Adipocyte (in vitro differentiated cells): ENCODE results near the gene MLF2.
"Not testable (repeated sequence)": the region's sequence is repeated elsewhere in the genome, so short reads cannot be mapped to it uniquely, and the experiment has no call there.

Experiments used
- DNase-seq: peaks from one replicate; pipeline ENCODE4 v3.0.0-alpha.2; 2015; ENCODE audit warnings: low read depth
- H3K27me3 ChIP-seq: replicated peaks from 2 replicates; pipeline ENCODE4 v1.7.0; 2013; ENCODE audit warnings: mild to moderate bottlenecking, low read length, moderate library complexity; ENCODE audit not compliant: control insufficient read depth, insufficient read depth
- H3K36me3 ChIP-seq: 2 replicates; pipeline ENCODE4 v1.7.0; 2013; ENCODE audit warnings: low read length, mild to moderate bottlenecking, moderate library complexity; ENCODE audit not compliant: control insufficient read depth, insufficient read depth, severe bottlenecking
- H3K4me1 ChIP-seq: 2 replicates; pipeline ENCODE4 v1.7.0; 2013; ENCODE audit warnings: mild to moderate bottlenecking, low read length, moderate library complexity; ENCODE audit not compliant: control insufficient read depth, insufficient read depth
- H3K4me3 ChIP-seq: 2 replicates; pipeline ENCODE4 v1.7.0; 2013; ENCODE audit warnings: mild to moderate bottlenecking, low read length, moderate library complexity
- H3K9ac ChIP-seq: 2 replicates; pipeline ENCODE4 v1.7.0; 2013; ENCODE audit warnings: mild to moderate bottlenecking, low read length, moderate library complexity
- H3K9me3 ChIP-seq: 2 replicates; pipeline ENCODE4 v1.7.0; 2013; ENCODE audit warnings: mild to moderate bottlenecking, low read length, moderate library complexity; ENCODE audit not compliant: control insufficient read depth

MLF2 gene

GRCh38 chr12:6758506-6759095 is 5.7 kb upstream of the MLF2 start:
- Histone ChIP-seq H3K27me3 (no peaks in the 10 kb centered on the region), H3K4me1 (peaks cover 12% of the 10 kb centered on the region), H3K4me3 (no peak overlapping the region), H3K9me3 (no peaks in the 10 kb centered on the region), H3K9ac (no peak overlapping the region), H3K36me3 (no peaks in the 10 kb centered on the region)
- no peak for DNase-seq

- peaks cover 11% of the 10 kb centered on the region for H3K4me1 ChIP-seq
- DNase-seq, result no peak
- no peaks in the 10 kb centered on the region for H3K27me3 ChIP-seq
- no peak overlapping the region for H3K4me3 ChIP-seq
- H3K36me3 ChIP-seq, result no peaks in the 10 kb centered on the region
- no peak overlapping the region for H3K9ac ChIP-seq
- H3K9me3 ChIP-seq, result no peaks in the 10 kb centered on the region
Observed at GRCh38 chr12:6757028-6757690, 4.2 kb upstream of the MLF2 start.

DNA sequence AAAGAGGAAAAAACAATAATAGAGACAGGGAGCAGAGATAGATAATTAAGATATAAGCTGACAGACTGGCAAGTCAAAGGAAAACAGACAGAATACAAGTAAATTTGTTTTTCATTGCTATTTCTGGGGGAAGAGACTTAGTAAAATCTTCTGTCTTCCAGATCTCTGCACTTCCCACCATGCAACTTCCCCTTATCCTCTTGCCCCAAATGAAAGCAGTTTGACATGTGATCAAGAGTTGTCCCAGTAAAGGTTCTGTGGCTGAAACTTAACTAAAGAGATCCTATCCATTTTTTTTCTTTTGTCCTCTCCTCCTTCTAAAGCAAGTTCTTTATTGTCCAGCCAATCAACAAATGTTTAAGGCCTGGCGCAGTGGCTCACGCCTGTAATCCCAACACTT is 1.5 kb upstream of the MLF2 start:
- DNase-seq, result no peak
- Histone ChIP-seq H3K4me3 (no peak overlapping the region), H3K36me3 (peaks cover 25% of the 10 kb centered on the region), H3K9ac (peak overlapping the region; percentile 98), H3K9me3 (no peaks in the 10 kb centered on the region), H3K4me1 (peaks cover 27% of the 10 kb centered on the region), H3K27me3 (no peaks in the 10 kb centered on the region)

GRCh38 chr12:6753772-6754356 is 923 bp upstream of the MLF2 start:
- Histone ChIP-seq H3K36me3 (peaks cover 30% of the 10 kb centered on the region), H3K9ac (peak overlapping the region; percentile 98), H3K4me3 (no peak overlapping the region), H3K27me3 (no peaks in the 10 kb centered on the region), H3K4me1 (peaks cover 27% of the 10 kb centered on the region), H3K9me3 (no peaks in the 10 kb centered on the region)
- DNase-seq, result no peak

GRCh38 chr12:6752167-6752920 is 597 bp downstream of the MLF2 start:
- H3K4me1 ChIP-seq, result peaks cover 27% of the 10 kb centered on the region
- peak overlapping the region; percentile 89 for H3K4me3 ChIP-seq
- peak; percentile 72 for DNase-seq
- no peaks in the 10 kb centered on the region for H3K9me3 ChIP-seq
- H3K27me3 ChIP-seq, result no peaks in the 10 kb centered on the region
- H3K9ac ChIP-seq, result peak overlapping the region; percentile 98
- peaks cover 45% of the 10 kb centered on the region for H3K36me3 ChIP-seq

DNA sequence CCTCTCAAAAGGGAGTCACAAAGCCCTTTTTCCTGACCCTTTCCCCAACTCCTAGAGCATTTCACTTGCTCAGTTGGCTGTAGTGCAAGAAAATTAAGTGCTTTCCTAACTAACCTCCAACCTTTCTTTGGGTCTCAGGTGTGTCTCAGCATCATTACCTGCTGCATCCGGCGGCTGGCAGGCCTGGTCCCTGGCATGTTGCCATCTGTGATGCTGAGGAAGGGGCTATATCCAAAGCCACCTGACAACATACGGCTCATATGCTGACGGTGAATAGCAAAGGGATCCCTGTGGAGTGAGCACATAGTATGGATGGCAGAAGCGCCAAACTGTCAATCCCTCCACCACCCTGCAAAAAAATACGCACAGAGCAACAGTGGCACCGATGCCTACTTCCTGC is 1.2 kb downstream of the MLF2 start:
- H3K9ac ChIP-seq, result peak overlapping the region; percentile 98
- H3K27me3 ChIP-seq, result no peaks in the 10 kb centered on the region
- H3K4me1 ChIP-seq, result peaks cover 27% of the 10 kb centered on the region
- H3K36me3 ChIP-seq, result peaks cover 51% of the 10 kb centered on the region
- H3K4me3 ChIP-seq, result peak overlapping the region; percentile 89
- H3K9me3 ChIP-seq, result no peaks in the 10 kb centered on the region
- DNase-seq, result no peak

GRCh38 chr12:6750506-6750905 is 2.4 kb downstream of the MLF2 start:
- Histone ChIP-seq H3K4me1 (peaks cover 27% of the 10 kb centered on the region), H3K9ac (peak overlapping the region; percentile 98), H3K27me3 (no peaks in the 10 kb centered on the region), H3K9me3 (no peaks in the 10 kb centered on the region), H3K4me3 (no peak overlapping the region), H3K36me3 (peaks cover 60% of the 10 kb centered on the region)
- no peak for DNase-seq

DNA sequence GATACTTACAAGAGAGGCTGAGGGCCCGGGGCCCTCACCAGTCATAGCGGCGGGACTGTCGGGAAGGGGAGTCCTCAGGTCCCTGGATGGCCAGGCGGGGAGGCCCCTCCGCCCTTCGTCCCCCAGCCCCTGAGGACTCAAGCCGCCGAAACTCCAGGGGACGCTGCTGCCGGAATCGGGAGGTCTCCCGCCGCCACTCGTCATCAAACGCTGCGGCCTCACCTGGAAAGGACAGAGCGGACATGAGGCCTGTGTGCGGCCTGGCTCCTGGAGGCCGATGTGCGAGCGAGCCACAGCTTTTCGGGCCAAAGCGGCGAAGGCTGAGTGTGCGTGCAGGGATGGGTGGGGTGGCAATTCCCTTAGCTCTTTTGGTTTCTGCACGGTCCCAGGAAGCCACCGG is 4.2 kb downstream of the MLF2 start:
- H3K36me3 ChIP-seq, result peaks cover 60% of the 10 kb centered on the region
- no peak overlapping the region for H3K4me3 ChIP-seq
- no peaks in the 10 kb centered on the region for H3K27me3 ChIP-seq
- no peaks in the 10 kb centered on the region for H3K9me3 ChIP-seq
- no peak for DNase-seq
- no peak overlapping the region for H3K9ac ChIP-seq
- H3K4me1 ChIP-seq, result peaks cover 18% of the 10 kb centered on the region

GRCh38 chr12:6747216-6747615 is 5.7 kb downstream of the MLF2 start:
- Histone ChIP-seq H3K27me3 (no peaks in the 10 kb centered on the region), H3K4me1 (peaks cover 16% of the 10 kb centered on the region), H3K36me3 (peaks cover 60% of the 10 kb centered on the region), H3K9me3 (no peaks in the 10 kb centered on the region), H3K4me3 (no peak overlapping the region), H3K9ac (no peak overlapping the region)
- no peak for DNase-seq

DNA sequence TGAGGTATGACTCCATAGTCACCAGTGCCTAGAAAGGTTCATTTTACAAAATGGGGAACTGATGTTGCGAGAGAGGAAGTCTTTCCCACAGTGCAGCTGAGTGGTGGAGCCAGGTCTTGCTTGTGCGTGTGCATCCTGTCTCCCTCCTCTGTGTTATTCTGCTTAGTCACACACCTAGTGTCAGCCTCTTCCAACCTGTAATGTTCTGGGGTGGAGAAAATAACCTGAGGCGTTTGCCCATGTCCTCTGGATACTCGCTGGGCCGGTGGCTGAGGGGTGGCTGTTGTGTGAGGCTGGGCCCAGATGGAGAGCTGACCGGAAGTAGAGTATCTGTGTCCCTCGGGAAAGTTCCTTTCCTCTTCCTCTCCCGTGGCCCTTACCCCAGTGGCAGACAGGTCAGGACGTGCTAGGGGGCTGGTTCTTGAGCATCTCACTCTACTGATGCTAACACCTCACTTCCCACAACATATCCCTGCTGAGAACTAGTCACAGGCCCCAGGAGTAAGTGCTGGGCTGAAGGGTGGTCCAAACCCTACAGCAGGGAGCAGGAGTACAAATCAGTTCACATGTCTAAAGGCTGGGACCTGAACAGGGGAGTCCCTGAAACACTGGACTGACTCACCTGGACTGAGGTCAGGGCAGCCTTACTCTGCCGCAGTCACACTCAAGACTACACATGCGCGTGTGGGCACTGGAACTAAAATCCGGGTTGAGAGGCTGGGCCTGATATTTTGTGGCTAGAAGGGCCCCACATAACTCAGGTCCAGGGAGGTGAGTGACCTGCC is 7.0 kb downstream of the MLF2 start:
- no peak overlapping the region for H3K4me3 ChIP-seq
- H3K4me1 ChIP-seq, result peaks cover 4% of the 10 kb centered on the region
- H3K27me3 ChIP-seq, result no peaks in the 10 kb centered on the region
- peak overlapping the region; percentile 8 for H3K9ac ChIP-seq
- DNase-seq, result no peak
- H3K9me3 ChIP-seq, result no peaks in the 10 kb centered on the region
- H3K36me3 ChIP-seq, result peaks cover 50% of the 10 kb centered on the region

DNA sequence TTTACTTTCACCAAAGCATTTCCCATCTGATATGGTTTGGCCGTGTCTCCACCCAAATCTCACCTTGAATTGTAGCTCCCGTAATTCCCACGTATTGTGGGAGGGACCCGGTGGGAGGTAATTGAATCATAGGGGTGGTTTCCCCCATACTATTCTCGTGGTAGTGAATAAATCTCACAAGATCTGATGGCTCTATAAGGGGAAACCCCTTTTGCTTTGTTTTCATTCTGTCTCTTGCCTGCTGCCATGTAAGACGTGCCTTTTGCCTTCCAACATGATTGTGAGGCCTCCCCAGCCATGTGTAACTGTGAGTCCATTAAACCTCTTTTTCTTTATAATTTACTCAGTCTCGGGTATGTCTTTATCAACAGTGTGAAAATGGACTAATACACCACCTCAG is 9.6 kb downstream of the MLF2 start:
- not testable (repeated sequence) for H3K4me3 ChIP-seq, H3K4me1 ChIP-seq, H3K27me3 ChIP-seq, H3K9ac ChIP-seq, H3K9me3 ChIP-seq, DNase-seq
- peaks cover 24% of the 10 kb centered on the region for H3K36me3 ChIP-seq
